Fibroblast of the aortic adventitia (primary cell): ENCODE measurements around the gene ITLN1. TPM values are rescaled to one million over a fixed set of nuclear protein-coding genes. Genes with fewer than 3 reads are reported as not detected.
"Not testable (repeated sequence)": the region's sequence is repeated elsewhere in the genome, so short reads cannot be mapped to it uniquely, and the experiment has no call there.

ENCODE experiments used
- DNase-seq: peaks from one replicate; pipeline ENCODE4 v3.0.0-alpha.2; 2010; ENCODE audit warnings: low read depth
- H3K4me3 ChIP-seq: 2 replicates; pipeline ENCODE4 v1.5.1; 2011; ENCODE audit warnings: low read depth, mild to moderate bottlenecking, control low read depth, low read length, moderate library complexity
- CTCF ChIP-seq: IDR thresholded peaks from 2 replicates; pipeline ENCODE4 v1.5.1; 2011; ENCODE audit warnings: mild to moderate bottlenecking, low read length, control low read depth, inconsistent platforms; ENCODE audit not compliant: insufficient read depth
- total RNA-seq: library from RNA; depleted of rRNA; stranded (reverse); fragments of >200 nt; gene quantifications from 2 replicates; pipeline ENCODE4 v1.2.3, GENCODE V29; 2012; ENCODE audit warnings: low replicate concordance

ITLN1 gene
- total RNA-seq, 1 donor = not detected

- DNase-seq = no peak
- TF ChIP-seq CTCF = no peak
- no peak overlapping the region for H3K4me3 ChIP-seq
Measured at GRCh38 chr1:160880216-160880615, 4.8 kb downstream of the ITLN1 start.

DNA sequence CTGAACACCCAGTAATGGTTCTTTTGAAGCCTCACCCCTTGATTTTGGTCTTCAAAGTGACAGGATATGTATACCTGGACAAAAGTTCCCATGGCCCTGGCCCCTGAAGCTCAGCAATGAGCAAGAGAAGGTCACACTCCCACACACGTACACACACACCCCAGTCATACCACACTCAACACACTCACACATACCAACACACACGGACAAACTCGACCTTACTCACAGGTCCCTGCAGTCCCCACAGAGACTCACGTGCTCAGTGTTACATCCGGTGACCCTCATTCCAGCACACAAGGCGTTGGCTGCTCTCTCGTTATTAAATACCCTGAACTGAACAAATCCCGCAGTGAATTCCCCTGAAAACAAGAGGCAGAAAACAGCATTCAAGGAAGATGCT lies 5.9 kb downstream of the ITLN1 start:
- H3K4me3 ChIP-seq = no peak overlapping the region
- no peak for DNase-seq
- TF ChIP-seq CTCF = no peak

DNA sequence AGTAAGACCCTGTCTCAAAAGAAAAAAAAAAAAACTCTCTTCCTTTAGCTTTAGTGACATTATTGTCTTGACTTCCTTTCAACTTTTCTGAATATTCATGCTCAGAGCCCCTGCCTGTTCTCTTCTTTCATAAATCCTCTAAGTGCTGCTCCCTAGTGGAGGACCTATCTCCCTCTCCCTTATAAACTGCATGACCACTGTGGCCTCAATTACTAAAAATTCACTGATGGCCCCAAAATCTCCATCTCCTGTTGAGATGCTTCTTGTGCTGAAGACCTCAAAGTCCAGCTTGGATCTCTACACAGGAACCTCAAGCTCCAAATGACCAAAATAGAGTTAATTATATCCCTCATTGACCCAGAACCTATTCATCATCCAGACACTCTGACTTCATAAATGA lies 7.8 kb downstream of the ITLN1 start:
- TF ChIP-seq CTCF = no peak
- no peak for DNase-seq
- no peak overlapping the region for H3K4me3 ChIP-seq

GRCh38 chr1:160876311-160876710 lies 8.7 kb downstream of the ITLN1 start:
- DNase-seq = no peak
- H3K4me3 ChIP-seq = no peak overlapping the region
- no peak for TF ChIP-seq CTCF

DNA sequence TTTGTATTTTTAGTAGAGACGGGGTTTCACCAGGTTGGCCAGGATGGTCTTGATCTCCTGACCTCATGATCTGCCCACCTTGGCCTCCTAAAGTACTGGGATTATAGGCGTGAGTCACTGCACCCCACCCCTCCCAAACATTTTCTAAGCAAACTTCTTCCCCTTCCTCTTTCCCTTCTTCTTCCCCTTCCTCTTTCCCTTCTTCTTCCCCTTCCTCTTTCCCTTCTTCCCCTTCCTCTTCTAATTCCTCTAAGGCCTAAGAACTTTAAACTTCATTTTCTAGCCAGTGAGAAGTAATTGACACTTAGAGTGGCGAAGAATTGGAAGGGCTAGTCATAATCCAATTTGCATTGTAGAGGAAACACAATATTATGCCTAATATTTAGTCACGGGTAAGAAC lies 9.4 kb downstream of the ITLN1 start:
- not testable (repeated sequence) for H3K4me3 ChIP-seq, DNase-seq

DNA sequence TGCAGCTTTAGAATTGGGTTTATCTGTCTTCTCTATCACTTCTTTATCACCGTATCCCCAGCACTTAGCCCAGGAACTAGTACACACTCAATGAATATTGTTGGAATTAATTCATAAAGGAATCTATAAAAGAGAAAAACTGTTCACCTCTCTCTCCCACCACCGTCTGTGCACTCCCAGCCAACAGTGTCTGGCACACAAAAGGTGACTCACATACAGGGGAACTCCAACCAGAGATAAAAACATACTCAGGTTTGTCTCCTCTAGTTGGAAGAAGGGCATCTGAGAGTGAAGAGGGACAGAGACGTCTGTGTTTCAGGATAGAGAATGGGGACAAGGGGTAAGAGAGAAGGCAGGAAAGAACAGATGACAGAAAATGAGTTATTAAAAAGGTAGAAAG lies 10.0 kb downstream of the ITLN1 start:
- TF ChIP-seq CTCF = no peak
- no peak for DNase-seq
- H3K4me3 ChIP-seq = no peak overlapping the region

DNA sequence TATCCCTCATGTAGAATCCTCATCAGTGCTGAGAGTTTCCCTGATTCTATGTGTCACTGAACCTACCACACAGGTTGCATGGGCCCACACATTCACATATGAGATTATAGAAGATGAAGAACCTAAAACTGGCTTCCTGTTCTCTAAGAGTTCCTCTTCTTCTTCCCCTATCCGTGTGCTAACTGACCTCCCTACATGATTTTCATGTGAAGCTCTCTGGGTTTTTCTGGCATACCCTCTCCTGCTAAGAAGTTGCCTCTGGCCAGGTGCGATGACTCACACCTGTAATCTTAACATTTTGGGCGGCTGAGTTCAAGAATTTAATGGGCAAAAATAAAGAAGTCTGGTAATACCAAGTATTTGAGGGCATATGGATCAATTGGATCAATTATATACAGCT lies 16.8 kb downstream of the ITLN1 start:
- peak; percentile 7 for DNase-seq
- no peak overlapping the region for H3K4me3 ChIP-seq
- no peak for TF ChIP-seq CTCF

- DNase-seq, H3K4me3 ChIP-seq: not testable (repeated sequence)
Measured at GRCh38 chr1:160867651-160868050, 17.3 kb downstream of the ITLN1 start.
